GM19324 (cell line): ENCODE measurements around the gene SLC35G4.
"Not testable (repeated sequence)": the region's sequence is repeated elsewhere in the genome, so short reads cannot be mapped to it uniquely, and the experiment has no call there.

Experiments used
- ATAC-seq: cut with Tn5 transposase; IDR thresholded peaks from one replicate; pipeline ENCODE4 v1.9.1; 2021; ENCODE audit warnings: mild to moderate bottlenecking, moderate library complexity; ENCODE audit not compliant: unreplicated experiment, low FRiP score

Gene SLC35G4

DNA sequence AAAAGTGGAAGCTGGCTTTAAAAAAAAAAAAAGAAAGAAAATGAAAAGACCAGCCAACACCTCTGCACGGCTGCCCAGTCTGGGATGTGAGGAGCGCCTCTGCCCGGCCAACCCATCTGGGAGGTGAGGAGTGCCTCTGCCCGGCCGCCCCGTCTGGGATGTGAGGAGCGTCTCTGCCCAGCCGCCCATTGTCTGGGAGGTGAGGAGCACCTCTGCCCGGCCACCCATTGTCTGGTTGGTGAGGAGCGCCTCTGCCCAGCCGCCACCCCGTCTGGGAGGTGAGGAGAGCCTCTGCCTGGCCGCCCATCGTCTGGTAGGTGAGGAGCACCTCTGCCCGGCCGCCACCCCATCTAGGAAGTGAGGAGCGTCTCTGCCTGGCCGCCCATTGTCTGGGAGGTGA is 3.7 kb downstream of the SLC35G4 start:
- ATAC-seq, result not testable (repeated sequence)

DNA sequence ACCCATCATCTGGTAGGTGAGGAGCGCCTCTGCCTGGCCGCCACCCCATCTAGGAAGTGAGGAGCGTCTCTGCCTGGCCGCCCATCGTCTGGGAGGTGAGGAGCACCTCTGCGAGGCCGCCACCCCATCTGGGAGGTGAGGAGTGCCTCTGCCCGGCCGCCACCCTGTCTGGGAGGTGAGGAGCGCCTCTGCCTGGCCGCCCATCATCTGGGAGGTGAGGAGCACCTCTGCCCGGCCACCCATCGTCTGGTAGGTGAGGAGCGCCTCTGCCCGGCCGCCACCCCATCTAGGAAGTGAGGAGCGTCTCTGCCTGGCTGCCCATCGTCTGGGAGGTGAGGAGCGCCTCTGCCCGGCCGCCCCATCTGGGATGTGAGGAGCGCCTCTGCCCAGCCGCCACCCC is 4.2 kb downstream of the SLC35G4 start:
- ATAC-seq, result not testable (repeated sequence)

DNA sequence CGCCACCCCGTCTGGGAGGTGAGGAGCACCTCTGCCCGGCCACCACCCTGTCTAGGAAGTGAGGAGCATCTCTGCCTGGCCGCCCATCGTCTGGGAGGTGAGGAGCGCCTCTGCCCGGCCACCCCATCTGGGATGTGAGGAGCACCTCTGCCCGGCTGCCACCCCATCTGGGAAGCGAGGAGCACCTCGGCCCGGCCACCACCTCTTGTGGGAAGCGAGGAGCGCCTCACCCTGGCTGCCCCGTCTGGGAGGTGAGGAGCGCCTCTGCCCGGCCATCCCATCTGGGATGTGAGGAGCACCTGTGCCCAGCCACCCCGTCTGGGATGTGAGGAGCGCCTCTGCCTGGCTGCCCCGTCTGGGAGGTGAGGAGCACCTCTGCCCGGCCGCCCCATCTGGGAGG is 4.6 kb downstream of the SLC35G4 start:
- ATAC-seq, result not testable (repeated sequence)

DNA sequence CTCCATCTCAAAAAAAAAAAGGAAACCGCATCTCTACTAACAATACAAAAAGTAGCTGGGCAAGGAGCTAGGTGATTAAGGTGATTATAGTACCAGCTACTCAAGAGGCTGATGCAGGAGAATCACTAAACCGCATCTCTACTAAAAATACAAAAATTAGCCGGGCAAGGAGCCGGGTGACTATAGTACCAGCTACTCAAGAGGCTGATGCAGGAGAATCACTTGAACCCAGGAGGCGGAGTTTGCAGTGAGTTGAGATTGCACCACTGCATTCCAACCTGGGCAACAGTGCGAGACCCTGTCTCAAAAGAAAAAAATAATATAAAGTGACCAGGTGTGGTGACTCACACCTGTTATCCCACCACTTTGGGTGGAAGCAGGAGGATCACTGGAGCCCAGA is 5.6 kb downstream of the SLC35G4 start:
- ATAC-seq, result not testable (repeated sequence)

DNA sequence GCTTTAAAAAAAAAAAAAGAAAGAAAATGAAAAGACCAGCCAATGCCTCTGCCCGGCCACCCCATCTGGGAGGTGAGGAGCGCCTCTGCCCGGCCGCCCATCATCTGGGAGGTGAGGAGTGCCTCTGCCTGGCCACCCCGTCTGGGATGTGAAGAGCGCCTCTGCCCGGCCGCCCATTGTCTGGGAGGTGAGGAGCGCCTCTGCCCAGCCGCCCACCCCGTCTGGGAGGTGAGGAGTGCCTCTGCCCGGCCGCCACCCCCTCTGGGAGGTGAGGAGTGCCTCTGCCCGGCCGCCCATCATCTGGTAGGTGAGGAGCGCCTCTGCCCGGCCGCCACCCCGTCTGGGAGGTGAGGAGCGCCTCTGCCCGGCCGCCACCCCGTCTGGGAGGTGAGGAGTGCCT is 37.9 kb downstream of the SLC35G4 start:
- not testable (repeated sequence) for ATAC-seq

DNA sequence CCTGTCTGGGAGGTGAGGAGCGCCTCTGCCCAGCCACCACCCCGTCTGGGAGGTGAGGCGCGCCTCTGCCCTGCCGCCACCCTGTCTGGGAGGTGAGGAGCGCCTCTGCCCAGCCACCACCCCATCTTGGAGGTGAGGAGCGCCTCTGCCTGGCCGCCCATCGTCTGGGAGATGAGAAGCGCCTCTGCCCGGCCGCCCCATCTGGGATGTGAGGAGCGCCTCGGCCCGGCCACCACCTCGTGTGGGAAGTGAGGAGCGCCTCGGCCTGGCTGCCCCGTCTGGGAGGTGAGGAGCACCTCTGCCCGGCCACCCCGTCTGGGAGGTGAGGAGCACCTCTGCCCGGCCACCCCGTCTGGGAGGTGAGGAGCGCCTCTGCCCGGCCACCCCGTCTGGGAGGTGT is 38.4 kb downstream of the SLC35G4 start:
- ATAC-seq, result not testable (repeated sequence)

DNA sequence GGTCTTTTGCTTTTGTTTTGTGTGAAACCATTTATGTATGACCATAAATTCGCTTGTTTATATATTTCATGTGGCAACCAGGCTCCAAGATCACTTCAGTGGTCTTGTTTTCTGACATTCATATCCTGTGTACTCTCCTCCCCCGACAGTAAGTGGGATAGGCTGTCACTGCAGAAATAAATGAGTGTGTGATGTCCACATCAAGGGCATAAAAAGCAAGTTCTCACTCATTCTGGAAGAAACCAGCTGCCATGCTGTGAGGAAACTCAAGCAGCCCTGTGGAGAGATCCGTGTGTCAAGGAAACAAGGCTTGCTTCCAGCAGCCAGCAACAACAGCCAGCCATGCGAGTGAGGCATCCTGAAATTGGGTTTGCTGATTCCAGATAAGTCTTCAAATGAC is 40.4 kb downstream of the SLC35G4 start:
- no peak for ATAC-seq

DNA sequence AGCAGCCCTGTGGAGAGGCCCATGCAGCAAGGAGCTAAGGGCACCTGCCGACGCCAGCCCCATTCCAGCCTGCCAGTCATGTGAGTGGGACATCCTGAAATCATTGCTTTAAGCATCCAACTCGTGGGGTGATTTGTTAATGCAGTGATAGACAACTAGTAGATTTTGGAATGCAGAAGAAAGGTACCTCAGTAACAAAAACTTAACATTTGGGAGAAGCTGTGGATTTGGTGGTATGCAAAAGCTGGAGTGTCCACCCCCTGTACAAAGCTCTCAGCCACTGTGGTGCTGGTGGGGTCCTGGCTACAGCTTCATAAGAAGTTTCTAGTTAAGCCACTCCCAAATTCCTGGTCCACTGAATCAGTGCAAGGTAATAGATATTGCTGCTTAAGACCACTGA is 42.5 kb downstream of the SLC35G4 start:
- no peak for ATAC-seq

DNA sequence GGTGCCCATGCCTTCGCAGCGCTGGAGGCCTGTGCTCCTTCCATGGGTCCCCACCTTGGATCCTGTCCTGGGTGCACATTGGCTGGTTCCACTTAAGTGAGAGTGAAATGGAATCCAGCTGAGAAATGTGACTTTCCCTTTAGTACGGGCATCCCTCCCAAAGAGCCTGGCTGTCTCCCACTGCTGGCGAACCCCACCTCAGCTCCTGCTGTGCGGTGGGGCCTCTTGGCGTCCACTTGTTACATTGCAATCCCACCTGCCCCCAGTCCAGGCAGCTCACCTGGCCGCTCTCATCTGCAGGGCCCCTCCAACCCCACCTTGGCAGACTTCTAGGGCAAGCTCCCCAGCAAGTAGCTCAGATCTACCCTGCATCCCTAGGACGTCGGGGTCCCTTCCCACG is 44.1 kb downstream of the SLC35G4 start:
- ATAC-seq, result no peak

DNA sequence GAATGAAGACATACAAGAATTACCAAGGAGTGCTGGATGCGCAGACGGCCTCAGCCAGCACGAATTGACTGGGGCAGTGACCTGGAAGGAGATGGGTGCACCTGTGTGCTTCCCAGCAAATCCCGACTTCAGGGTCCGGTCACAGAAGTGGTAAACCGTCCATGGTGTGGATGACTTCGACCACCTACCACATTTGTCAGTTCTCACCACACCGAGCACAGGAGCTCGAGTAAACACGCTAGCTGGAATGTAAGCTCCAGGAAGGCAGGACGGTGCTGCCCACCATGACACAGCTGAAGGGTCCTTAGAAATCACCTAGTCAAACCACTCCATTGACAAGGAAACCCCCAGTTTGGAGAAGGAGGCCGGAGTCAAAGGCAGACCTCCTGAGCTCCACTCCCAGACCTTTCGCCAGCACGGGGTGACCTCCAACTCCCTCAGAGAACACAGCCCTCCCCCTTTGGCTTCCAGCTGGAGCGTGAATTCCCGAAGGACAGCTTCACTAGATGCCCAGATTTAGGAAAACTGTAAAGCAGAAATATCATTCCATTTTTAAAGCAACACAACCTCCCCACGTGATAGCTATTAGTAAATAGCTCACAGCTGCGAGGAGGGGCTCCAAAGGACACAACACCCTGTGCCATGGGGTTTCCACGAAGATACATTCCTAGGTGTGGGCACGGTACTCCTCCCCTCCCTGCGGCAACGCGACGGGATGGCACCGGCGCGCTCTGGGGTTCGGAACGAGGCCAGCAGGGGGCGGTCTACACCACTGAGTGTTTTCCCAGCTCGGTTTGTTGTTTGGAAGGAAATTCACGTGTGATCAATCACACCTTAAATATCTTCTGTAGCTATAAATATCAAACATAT is 45.6 kb downstream of the SLC35G4 start:
- ATAC-seq, result no peak

DNA sequence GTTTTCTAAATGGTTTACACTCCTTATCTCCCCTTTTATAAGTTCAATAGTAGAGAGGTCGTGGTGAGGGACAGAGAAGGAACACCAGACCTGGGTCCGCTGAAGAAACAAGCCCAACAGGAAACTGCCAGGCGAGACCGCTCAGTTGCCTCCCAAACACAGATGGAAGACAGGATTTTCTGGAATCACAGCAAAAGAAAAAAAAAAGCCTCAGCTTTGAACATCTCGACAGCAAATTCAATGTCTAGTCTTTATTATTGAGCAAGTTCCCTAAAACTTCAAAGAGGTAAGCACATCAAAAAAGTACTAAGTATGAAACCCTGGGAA is 46.2 kb downstream of the SLC35G4 start:
- no peak for ATAC-seq

DNA sequence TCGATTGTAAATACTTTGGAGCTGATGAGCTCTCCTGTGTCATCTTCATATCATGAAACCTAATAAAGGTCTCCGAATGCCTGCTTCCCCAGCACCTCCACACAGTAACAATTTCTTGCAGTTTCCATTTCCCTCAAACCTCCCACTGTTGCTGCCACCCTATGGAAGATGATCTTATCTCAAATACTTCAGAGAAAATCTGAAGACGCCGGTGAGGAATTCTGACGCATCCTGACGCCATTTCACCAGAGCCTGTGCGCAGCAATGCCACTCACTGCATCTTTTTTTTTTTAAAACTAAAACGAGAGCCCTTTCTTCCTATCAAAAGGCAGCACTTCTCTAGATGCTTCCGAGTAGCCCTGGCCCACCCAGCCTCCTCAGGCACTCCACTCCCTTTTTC is 47.8 kb downstream of the SLC35G4 start:
- no peak for ATAC-seq

DNA sequence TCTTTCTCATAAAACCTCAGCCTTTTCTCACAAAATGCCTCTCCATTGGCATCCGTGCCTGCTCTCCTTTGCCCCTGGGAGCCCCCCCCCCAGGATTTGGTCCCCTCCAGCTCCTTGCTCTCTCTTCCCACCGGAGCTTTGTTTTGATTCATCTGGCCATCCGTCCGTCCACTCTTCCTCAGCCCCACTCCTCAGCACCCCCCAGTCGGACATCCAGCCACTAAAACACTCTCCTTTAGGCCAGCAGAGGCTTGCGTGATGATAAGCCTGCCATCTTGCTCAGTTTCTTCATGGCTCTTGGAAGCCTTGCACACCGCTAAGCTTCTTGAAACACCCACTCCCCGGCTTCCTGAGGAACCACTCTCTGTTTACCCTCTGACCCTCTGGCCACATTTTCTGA is 48.2 kb downstream of the SLC35G4 start:
- no peak for ATAC-seq

DNA sequence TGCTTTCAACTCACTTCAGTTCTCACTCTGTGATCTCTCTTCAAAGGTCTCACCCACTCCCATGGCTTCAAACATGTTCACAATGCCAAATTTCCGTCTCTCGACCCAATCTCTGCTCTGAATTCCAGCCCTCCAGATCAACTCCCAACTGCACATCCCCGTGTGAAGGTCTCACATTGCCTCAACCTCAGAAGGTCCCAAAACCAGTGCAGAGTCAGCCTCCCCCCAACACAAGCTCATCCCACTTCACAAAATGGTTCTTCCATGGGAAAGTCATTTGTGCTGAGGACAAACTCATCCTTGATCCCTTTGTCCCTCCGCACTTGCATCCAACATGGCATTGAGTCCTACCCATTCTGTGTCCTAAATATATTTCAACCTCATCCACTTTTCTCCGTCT is 48.6 kb downstream of the SLC35G4 start:
- no peak for ATAC-seq

DNA sequence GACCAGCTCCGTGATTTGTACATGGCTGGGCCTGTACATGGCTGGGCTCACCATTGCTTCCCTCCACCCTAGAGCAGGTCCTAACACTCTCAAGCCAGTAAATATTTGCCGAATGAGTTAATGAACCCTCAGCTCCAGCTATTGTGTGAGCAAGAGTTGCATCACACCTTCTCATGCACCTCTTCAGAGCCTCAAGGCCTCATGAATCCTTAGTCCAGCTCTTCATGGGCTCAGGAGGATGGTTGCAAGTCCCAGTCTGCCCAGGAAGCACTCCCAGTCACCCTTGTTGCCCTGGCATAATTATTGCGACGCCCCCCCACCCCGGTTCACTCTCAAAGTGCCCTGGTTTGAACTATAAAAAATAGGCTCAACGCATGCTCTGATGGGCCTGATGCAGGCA is 49.6 kb downstream of the SLC35G4 start:
- ATAC-seq, result no peak
